ENCODE results near the gene MAP3K2.

Gene MAP3K2

DNA sequence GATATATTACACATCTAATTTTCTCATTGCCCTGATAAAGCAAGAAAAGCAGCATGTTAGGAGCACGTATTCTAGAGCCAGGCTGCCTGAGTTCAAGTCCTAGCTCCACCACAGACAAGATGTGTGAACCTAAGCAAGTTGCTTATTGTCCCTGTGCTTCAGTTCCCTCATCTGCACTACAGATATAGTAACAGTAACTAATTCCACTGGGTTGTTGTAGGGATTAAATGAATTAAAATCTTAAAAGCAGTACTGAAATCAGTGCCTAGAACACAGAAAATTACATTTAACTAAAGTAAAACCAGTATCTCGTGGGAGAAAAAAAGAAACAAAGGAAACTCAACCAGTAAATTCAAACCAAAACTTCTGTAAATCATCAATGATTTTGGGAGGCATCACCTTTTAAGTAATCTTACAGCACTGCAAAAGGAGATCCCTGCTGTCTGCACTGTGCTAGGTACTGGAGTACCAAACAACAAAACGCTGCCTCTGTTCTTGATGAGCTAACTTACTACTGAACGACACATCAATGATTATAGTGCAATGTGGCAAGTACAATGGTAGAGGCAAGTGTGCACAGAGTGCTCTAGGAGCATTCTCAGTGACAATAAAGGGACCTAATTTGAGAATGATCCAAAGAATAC lies 7.9 kb downstream of the MAP3K2 start:
- no peak for DNase-seq (ENCODE audit: extremely low read depth, low read depth)
- TF ChIP-seq, protein P1, sequence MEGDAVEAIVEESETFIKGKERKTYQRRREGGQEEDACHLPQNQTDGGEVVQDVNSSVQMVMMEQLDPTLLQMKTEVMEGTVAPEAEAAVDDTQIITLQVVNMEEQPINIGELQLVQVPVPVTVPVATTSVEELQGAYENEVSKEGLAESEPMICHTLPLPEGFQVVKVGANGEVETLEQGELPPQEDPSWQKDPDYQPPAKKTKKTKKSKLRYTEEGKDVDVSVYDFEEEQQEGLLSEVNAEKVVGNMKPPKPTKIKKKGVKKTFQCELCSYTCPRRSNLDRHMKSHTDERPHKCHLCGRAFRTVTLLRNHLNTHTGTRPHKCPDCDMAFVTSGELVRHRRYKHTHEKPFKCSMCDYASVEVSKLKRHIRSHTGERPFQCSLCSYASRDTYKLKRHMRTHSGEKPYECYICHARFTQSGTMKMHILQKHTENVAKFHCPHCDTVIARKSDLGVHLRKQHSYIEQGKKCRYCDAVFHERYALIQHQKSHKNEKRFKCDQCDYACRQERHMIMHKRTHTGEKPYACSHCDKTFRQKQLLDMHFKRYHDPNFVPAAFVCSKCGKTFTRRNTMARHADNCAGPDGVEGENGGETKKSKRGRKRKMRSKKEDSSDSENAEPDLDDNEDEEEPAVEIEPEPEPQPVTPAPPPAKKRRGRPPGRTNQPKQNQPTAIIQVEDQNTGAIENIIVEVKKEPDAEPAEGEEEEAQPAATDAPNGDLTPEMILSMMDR (IDR thresholded peaks at IDR 0.05; ENCODE audit: low read depth, low read length, missing control alignments): no peak
- H3K4me3 ChIP-seq (replicated peaks; ENCODE audit: low read depth, low read length): no peak overlapping the region

DNA sequence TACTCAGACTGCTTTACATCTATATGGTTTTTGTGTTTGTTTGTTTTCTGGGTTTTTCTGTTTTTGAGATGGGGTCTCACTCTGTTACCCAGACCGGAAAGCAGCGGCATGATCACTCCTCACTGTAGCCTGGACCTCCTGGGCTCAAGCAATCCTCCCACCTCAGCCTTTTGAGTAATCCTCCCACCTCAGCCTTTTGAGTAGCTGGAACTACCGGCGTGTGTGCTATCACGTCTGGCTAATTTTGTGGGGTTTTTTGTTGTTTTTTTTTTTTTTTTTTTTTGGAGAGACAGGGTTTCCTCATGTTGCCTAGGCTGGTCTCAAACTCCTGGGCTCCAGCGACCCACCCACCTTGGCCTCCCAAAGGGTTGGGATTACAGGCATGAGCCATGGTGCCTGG lies 9.1 kb downstream of the MAP3K2 start:
- DNase-seq (ENCODE audit: extremely low read depth, low read depth): no peak
- H3K4me3 ChIP-seq (replicated peaks; ENCODE audit: low read depth, low read length): no peak overlapping the region
- TF ChIP-seq, protein P1 (IDR thresholded peaks at IDR 0.05; ENCODE audit: low read depth, low read length, missing control alignments): no peak

DNA sequence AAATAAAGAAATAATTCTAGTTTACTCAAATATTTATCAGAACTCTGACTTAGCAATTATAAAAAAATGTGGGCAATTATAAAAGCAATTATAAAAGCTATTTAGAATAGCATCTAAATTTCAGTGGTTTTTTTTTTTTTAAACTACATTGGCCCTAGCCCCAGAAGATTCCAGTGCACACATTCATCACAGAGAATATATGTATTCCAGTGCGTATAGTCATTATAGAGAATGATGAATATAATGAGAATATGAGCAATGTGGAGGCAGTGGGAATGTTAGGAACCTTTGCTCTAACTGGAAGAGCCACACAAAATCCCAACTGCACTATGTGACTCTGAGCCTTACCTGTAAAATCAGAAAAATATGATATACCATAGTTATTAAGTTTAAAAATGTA lies 10.5 kb downstream of the MAP3K2 start:
- TF ChIP-seq, protein P1 (IDR thresholded peaks at IDR 0.05; ENCODE audit: low read depth, low read length, missing control alignments): no peak

DNA sequence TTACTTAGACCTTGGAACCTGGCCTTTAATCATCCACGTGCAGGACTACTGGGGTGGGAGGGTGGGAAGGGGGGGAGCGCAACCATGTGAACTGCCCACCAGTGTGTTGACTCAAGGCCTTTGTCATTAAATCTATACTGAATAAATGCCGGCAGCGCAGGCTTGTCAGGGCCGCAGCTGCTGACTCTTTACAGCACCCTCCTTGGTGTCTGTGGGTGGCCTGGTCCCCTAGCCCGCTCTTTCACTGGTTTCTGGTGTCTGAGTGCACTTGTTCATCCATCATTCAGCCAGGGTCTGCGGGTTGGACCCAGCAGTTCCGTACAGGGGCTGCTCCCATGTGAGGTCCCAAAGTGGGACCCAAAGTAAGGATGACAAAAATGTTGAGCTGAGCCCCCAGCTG lies 11.5 kb downstream of the MAP3K2 start:
- no peak for DNase-seq (ENCODE audit: extremely low read depth, low read depth)
- no peak overlapping the region for H3K4me3 ChIP-seq (replicated peaks; ENCODE audit: low read depth, low read length)
- TF ChIP-seq, protein P1 (IDR thresholded peaks at IDR 0.05; ENCODE audit: low read depth, low read length, missing control alignments): no peak

More for the DNA sequence above, 10.5 kb downstream of the MAP3K2 start:
- DNase-seq (ENCODE audit: extremely low read depth, low read depth): no peak
- H3K4me3 ChIP-seq (replicated peaks; ENCODE audit: low read depth, low read length): no peak overlapping the region

DNA sequence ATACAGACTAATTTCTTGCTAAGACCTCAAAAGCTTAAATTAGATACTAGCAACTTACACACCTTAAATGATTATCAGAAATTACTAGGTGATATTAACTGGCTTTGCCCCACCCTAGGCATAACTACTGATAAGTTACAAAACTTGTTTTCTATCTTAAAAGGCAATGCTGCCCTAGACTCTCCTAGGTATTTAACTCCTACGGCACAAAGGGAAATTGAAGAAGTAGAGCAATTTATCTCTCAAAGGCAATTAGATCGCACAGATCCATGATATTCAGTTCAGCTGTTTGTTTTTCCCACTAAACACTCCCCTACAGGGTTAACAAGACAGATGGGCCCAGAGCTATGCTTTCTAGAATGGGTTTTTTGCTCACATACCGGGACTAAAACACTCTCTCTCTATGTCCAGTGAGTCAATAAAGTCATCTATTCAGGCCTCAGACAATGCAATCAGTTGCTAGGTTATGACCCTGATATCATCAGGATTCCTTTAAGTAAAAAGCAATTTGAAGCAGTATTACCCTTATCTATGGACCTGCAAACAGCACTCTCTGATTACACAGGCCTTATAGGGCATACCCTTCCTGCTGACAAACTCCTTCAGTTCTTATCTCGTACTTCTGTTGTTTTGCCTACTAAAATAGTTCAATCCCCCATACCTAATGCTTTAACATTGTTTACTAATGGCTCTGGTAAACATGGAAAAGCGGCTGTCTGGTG lies 14.3 kb downstream of the MAP3K2 start:
- no peak overlapping the region for H3K4me3 ChIP-seq (replicated peaks; ENCODE audit: low read depth, low read length)
- no peak for DNase-seq (ENCODE audit: extremely low read depth, low read depth)
- TF ChIP-seq, protein P1 (IDR thresholded peaks at IDR 0.05; ENCODE audit: low read depth, low read length, missing control alignments): no peak

DNA sequence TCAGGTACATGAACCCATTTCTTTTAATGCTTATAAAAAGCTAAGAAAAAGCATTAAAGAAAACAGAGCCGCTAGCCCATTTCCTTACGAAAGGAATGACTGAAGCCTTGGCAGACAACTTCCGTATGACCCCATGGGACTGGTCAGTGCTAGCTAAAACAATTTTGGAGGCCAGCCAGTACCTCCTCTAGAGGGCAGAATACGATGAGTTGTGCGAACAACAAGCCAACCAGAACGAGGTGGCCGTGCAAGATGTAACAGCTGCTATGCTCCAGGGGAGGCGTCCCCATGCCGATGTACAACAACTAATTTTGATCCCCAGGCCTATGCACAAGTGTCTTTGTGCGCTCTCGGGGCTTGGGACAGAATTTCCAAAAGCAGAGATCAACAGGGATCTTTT lies 16.7 kb downstream of the MAP3K2 start:
- no peak for DNase-seq (ENCODE audit: extremely low read depth, low read depth)
- TF ChIP-seq, protein P1 (IDR thresholded peaks at IDR 0.05; ENCODE audit: low read depth, low read length, missing control alignments): no peak
- no peak overlapping the region for H3K4me3 ChIP-seq (replicated peaks; ENCODE audit: low read depth, low read length)
